ENCODE measurements around the gene PDZD4. TPM values are rescaled to one million over a fixed set of nuclear protein-coding genes. Genes with fewer than 3 reads are reported as not detected.

PDZD4 gene
- total and polyA plus RNA-seq, 2 of the 4 experiments (the other 2 are of a cell fraction), result under 0.01 to 0.38 TPM

DNA sequence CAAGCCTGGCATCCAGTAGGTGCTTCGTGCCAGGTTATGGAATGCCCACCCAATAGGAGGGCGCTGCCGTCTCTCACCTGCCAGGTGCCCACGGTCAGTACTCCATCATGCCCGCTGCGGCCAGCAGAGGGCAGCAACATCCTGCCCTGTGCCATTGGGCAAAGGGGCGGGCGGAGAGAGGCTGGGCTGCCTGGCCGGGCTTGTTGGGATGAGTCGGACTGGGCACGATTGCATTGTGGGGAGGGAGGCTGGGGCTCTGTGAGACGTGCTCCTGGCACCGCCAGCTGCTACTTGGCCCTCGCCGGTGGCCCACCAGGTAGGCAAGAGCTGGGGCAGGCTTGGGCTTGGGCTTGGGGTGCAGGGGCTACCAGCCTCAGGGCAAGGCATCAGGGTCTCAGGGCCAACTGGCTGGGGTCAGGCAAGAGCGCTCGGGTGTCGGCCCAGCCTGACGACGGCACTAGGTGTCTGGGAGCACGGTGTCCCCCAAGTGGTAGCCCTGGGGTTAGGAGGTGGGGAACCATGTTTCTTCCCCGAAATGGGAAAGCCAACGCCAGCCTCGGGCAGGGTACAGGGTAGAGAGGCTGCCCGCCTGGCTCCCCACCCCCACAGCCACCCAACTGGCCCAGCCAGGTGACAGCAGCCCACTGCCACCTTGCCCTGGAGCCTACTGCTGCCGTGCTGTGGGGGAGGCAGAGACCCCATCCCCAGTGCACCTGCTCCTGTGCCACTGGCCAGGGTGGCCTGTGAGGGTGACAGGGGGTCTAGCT, 66.2 kb downstream of the PDZD4 start, which contains the start of gene PLXNB3:
TSS of gene PLXNB3 (plus strand) at position 261 of the 767 bp plus-strand sequence. CDS start 1,287 bp downstream, outside the sequence.
- ATAC-seq (ENCODE audit: low read depth) (peak; percentile 66), DNase-seq (peak; percentile 58)
- ChIA-PET CTCF (interaction anchor here (1.5 kb wide), 1 partner anchor 10 kb away, joined by 3 read pairs; no protein-coding TSS in a partner anchor), POLR2A (ENCODE audit: unreplicated experiment) (no interaction called here)
- H3K4me2 ChIP-seq (ENCODE audit: low read depth, low read length), result peak within 1 kb of the TSS; percentile 93
- peak within 1 kb of the TSS; percentile 94 for H2AK9ac ChIP-seq (replicated peaks; ENCODE audit: low read depth, low read length, poor library complexity)
- no peak within 1 kb of the TSS for H2BK120ac ChIP-seq (ENCODE audit: low read depth, low read length)
- H3K27ac ChIP-seq (ENCODE audit: insufficient read depth, low read length), result peak within 1 kb of the TSS; percentile 94
- peak within 1 kb of the TSS; percentile 27; the same call in 1 of the 2 replicates for H4K5ac ChIP-seq (ENCODE audit: low read depth, low read length)
- no peak within 1 kb of the TSS; the same call in 1 of the 2 replicates for H3K14ac ChIP-seq (replicated peaks; ENCODE audit: low read depth, low read length)
- H3K4me3 ChIP-seq (ENCODE audit: insufficient read depth, low read depth, low read length), result peak within 1 kb of the TSS; percentile 43
- no peak within 1 kb of the TSS for H3K23ac ChIP-seq (ENCODE audit: low read depth, low read length)
- WGBS, 2 experiments (ENCODE audit: extremely low coverage in 2 of 2, insufficient read length in 1 of 2), result 47% methylated on average over 3 of the region's 26 CpGs; no CpG with 5 or more reads in 1 of the 2 experiments
- H3K36me3 ChIP-seq (ENCODE audit: control insufficient read depth, insufficient read depth, low read length), result no peaks in the 10 kb centered on the region; the same call in 1 of the 2 replicates
- H3K4ac ChIP-seq (ENCODE audit: low read depth, low read length), result peak within 1 kb of the TSS; percentile 94
- peak within 1 kb of the TSS; percentile 88 for H2AK5ac ChIP-seq (ENCODE audit: low read depth, low read length)
- H3K4me1 ChIP-seq (ENCODE audit: control insufficient read depth, insufficient read depth, low read length), result peaks cover 17% of the 10 kb centered on the region
- H4K8ac ChIP-seq (ENCODE audit: low read depth in 2 of 2, low read length in 2 of 2), result peak within 1 kb of the TSS in 1 of 2 experiments; percentile 53; a peak in 1 of 4 replicates
- H2AFZ ChIP-seq (replicated peaks; ENCODE audit: low read length, poor library complexity), result peak within 1 kb of the TSS; percentile 84
- no peaks in the 10 kb centered on the region for H3K9me1 ChIP-seq (ENCODE audit: insufficient read depth, low read length)
- H3K56ac ChIP-seq (ENCODE audit: extremely low read depth, insufficient read depth, low read length), result no peak within 1 kb of the TSS
- H2BK15ac ChIP-seq (ENCODE audit: low read depth, low read length), result no peak within 1 kb of the TSS; the same call in 2 of the 3 replicates
- H4K91ac ChIP-seq (ENCODE audit: insufficient read depth, low read depth, low read length), result peak within 1 kb of the TSS; percentile 91; the same call in 1 of the 2 replicates
- peak within 1 kb of the TSS; percentile 46 for H2BK5ac ChIP-seq (ENCODE audit: low read depth, low read length, poor library complexity, severe bottlenecking)
- H4K20me1 ChIP-seq (ENCODE audit: insufficient read depth, low read length), result no peaks in the 10 kb centered on the region; the same call in 1 of the 2 replicates
- peak within 1 kb of the TSS; percentile 74 for H3K9ac ChIP-seq (ENCODE audit: low read depth, low read length)
- H2BK20ac ChIP-seq (ENCODE audit: low read depth, low read length), result no peak within 1 kb of the TSS
- peaks cover 0 to 17% of the 10 kb centered on the region in 2 experiments; a peak in 2 of 4 replicates for H3K79me1 ChIP-seq (ENCODE audit: low read depth in 1 of 2, low read length in 2 of 2)
- dilution Hi-C loops (cut with HindIII; ENCODE audit: low sequenced_read_pairs, unreplicated experiment), result no loop called here
- no peaks in the 10 kb centered on the region for H3K27me3 ChIP-seq (ENCODE audit: control insufficient read depth, insufficient read depth, low read length)
- H3K9me3 ChIP-seq (ENCODE audit: control insufficient read depth, insufficient read depth, low read length), result no peaks in the 10 kb centered on the region; the same call in 1 of the 2 replicates
- intact Hi-C loops (cut with micrococcal nuclease), result loop anchor here (1.0 kb wide), 2 partner anchors 183 to 189 kb away; no protein-coding TSS in a partner anchor
- H3K18ac ChIP-seq (ENCODE audit: low read depth, low read length), result 0 out of 2 replicates have a peak within 1 kb of the TSS, but pooled peaks have one; percentile 7
- BruUV-seq (replicated peaks), result no TSS peak
- in situ Hi-C loops (cut with MboI; ENCODE audit: low sequenced_read_pairs), result loop anchor here (10.0 kb wide), 1 partner anchor 201 kb away; no protein-coding TSS in a partner anchor
- TF ChIP-seq, protein P1, sequence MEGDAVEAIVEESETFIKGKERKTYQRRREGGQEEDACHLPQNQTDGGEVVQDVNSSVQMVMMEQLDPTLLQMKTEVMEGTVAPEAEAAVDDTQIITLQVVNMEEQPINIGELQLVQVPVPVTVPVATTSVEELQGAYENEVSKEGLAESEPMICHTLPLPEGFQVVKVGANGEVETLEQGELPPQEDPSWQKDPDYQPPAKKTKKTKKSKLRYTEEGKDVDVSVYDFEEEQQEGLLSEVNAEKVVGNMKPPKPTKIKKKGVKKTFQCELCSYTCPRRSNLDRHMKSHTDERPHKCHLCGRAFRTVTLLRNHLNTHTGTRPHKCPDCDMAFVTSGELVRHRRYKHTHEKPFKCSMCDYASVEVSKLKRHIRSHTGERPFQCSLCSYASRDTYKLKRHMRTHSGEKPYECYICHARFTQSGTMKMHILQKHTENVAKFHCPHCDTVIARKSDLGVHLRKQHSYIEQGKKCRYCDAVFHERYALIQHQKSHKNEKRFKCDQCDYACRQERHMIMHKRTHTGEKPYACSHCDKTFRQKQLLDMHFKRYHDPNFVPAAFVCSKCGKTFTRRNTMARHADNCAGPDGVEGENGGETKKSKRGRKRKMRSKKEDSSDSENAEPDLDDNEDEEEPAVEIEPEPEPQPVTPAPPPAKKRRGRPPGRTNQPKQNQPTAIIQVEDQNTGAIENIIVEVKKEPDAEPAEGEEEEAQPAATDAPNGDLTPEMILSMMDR (conservative IDR thresholded peaks at IDR 0.05; ENCODE audit: low read depth, low read length), result peak; percentile 72
- TF ChIP-seq MXI1 (IDR thresholded peaks at IDR 0.05; ENCODE audit: borderline replicate concordance, low read depth, low read length) (peak; percentile 56; the same call in 1 of the 2 replicates), MAFK (IDR thresholded peaks at IDR 0.05; ENCODE audit: low read depth, low read length) (no peak), CEBPB (IDR thresholded peaks at IDR 0.05; ENCODE audit: low read depth, low read length) (0 out of 2 replicates have a peak, but pooled peaks have one; percentile 11), RAD21 (IDR thresholded peaks at IDR 0.05; ENCODE audit: low read length) (peak; percentile 80), RFX5 (IDR thresholded peaks at IDR 0.05; ENCODE audit: low read depth, low read length) (no peak), BHLHE40 (IDR thresholded peaks at IDR 0.05; ENCODE audit: low read depth, low read length) (no peak), CHD1 (IDR thresholded peaks at IDR 0.05; ENCODE audit: low read depth, low read length) (no peak), SMC3 (IDR thresholded peaks at IDR 0.05; ENCODE audit: low read depth, low read length) (peak; percentile 67), RCOR1 (IDR thresholded peaks at IDR 0.05; ENCODE audit: insufficient replicate concordance, low read length) (no peak)
- TF ChIP-seq, protein P2, sequence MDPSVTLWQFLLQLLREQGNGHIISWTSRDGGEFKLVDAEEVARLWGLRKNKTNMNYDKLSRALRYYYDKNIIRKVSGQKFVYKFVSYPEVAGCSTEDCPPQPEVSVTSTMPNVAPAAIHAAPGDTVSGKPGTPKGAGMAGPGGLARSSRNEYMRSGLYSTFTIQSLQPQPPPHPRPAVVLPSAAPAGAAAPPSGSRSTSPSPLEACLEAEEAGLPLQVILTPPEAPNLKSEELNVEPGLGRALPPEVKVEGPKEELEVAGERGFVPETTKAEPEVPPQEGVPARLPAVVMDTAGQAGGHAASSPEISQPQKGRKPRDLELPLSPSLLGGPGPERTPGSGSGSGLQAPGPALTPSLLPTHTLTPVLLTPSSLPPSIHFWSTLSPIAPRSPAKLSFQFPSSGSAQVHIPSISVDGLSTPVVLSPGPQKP (IDR thresholded peaks at IDR 0.05; ENCODE audit: borderline replicate concordance, low read depth, low read length), result no peak
- TF ChIP-seq, protein P3, sequence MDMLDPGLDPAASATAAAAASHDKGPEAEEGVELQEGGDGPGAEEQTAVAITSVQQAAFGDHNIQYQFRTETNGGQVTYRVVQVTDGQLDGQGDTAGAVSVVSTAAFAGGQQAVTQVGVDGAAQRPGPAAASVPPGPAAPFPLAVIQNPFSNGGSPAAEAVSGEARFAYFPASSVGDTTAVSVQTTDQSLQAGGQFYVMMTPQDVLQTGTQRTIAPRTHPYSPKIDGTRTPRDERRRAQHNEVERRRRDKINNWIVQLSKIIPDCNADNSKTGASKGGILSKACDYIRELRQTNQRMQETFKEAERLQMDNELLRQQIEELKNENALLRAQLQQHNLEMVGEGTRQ (IDR thresholded peaks at IDR 0.05; ENCODE audit: low read depth, low read length), result no peak

Data from IMR-90 (cell line).